ENCODE data around the gene RAB11A.

The RAB11A gene

GRCh38 chr15:65896236-65896635 lies 26.9 kb downstream of the RAB11A start:
- DNase-seq (ENCODE audit: extremely low read depth, low read depth), result no peak
- TF ChIP-seq CTCF (IDR thresholded peaks at IDR 0.05; ENCODE audit: low read depth, low read length), result no peak

- DNase-seq (ENCODE audit: extremely low read depth, low read depth), result no peak
- no peak for TF ChIP-seq CTCF (IDR thresholded peaks at IDR 0.05; ENCODE audit: low read depth, low read length)
Observed at GRCh38 chr15:65900488-65900887, 31.2 kb downstream of the RAB11A start.

GRCh38 chr15:65901336-65901735 lies 32.0 kb downstream of the RAB11A start:
- no peak for DNase-seq (ENCODE audit: extremely low read depth, low read depth)
- TF ChIP-seq CTCF (IDR thresholded peaks at IDR 0.05; ENCODE audit: low read depth, low read length), result no peak

GRCh38 chr15:65901836-65902235 lies 32.5 kb downstream of the RAB11A start:
- DNase-seq (ENCODE audit: extremely low read depth, low read depth), result no peak
- TF ChIP-seq CTCF (IDR thresholded peaks at IDR 0.05; ENCODE audit: low read depth, low read length), result no peak

- DNase-seq (ENCODE audit: extremely low read depth, low read depth), result no peak
- TF ChIP-seq CTCF (IDR thresholded peaks at IDR 0.05; ENCODE audit: low read depth, low read length), result no peak
Observed at GRCh38 chr15:65902373-65902772, 33.1 kb downstream of the RAB11A start.

- TF ChIP-seq CTCF (IDR thresholded peaks at IDR 0.05; ENCODE audit: low read depth, low read length), result no peak
Observed at GRCh38 chr15:65903296-65904073, 34.2 kb downstream of the RAB11A start.

GRCh38 chr15:65904301-65904700 lies 35.0 kb downstream of the RAB11A start:
- DNase-seq (ENCODE audit: extremely low read depth, low read depth), result no peak
- no peak for TF ChIP-seq CTCF (IDR thresholded peaks at IDR 0.05; ENCODE audit: low read depth, low read length)

More at GRCh38 chr15:65903296-65904073, 34.2 kb downstream of the RAB11A start:
- DNase-seq (ENCODE audit: extremely low read depth, low read depth), result no peak
